NCI-H2196 treated with DMSO at 0.1 percent for 48 hours (cell line): ENCODE data around the gene PRKN.

Experiments
- DNase-seq: peaks from one replicate; lab custom pipeline; 2025; ENCODE audit not compliant: unreplicated experiment; lab: John Stamatoyannopoulos, UW

PRKN gene

DNA sequence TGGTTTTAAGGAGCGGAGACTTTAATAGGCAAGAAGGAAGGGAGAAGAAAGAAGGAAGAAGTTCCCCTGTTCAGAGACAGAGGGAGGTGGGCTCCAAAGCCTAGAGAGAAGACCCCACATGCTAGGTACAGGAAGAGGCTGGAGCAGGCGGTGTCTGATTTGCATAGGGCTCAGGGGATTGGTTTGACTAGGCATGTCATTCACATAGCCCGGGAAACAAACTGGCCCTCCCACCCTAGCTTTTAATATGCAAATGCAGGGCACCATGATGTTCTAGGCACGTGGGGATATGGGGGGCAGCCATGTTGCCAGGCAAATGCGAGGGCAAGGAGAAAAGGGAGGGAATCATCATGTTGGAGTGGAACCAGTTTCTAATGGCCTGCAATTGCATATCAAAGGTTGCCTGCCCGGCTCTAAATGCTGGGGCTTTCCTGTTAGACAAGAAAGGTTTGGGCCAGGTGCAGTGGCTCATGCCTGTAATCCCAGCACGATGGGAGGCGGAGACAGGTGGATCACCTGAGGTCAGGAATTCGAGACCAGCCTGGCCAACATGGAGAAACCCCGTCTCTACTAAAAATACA lies 1419.4 kb downstream of the PRKN start:
- DNase-seq = no peak

DNA sequence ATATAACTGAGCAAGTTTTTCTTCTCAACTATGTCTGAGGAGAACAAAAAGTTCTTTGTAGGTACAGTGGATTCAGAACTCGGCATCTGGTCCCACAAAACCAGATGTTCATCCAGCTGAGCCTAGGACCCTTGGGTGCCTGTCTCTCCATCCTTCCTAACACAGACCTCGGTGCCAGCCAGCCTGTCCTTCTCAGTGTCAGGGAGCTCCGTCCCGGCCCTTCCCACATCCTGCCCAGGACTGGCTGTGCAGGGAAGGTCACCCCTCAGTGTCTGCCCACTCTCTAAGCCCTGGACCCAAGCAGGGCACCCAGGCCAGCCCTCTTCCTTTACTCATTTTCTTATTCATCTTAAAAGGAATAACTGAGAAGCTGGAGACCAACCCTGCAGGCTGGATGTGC lies 1421.7 kb downstream of the PRKN start:
- no peak for DNase-seq

DNA sequence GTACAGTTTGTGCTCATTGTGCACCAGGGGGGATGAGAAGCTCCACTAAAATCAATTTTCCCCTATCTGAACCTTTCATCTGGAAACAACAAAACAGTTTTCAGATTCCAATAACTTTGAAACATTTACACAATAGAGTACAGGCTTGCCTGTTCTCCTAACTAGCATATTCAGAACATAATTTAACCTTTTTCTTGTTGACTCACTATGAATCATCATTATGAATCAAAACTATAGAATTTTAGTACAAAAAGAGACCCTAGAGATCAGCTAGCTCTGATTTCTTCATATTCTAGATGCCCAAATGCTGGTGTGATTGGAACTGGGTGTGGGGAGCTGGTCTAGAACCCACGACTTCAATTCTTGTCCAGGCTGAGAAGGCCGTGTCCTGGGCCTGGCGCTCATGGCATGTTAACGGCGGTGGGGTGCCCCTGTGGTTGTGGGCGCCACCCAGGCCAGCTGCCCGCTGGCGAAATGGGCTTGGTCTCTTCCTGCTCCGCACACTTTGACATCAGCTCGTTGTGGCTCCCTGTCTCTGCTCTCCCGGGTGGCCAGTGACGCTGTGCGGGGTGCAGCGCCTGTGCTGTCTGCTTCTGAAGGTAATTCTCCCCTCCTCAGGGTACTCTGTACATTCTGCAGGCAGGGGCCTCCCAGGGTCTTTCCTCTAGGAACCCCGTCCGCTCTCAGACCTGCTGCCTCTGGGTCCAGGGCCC lies 1423.8 kb downstream of the PRKN start:
- DNase-seq = no peak

- no peak for DNase-seq
Observed at GRCh38 chr6:161302949-161303348, 1424.6 kb downstream of the PRKN start.

DNA sequence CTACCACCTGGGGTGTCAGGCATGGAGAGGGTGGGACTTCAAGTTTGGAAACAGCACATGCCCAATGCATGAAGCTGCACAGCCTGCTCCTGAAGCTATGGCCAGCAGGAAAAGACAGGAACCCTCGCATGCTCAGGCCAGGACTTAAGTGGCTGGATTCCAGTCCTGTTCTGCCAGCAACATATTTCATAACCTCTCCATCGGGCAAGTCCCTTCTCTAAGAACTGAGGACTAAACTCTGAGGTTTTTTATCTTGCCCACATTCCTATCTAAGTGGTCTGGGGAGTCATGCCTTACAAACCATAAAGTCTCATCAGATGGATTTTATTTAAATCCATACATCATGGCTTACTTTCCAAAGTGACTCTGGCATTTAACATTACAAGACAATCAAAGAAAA lies 1426.2 kb downstream of the PRKN start:
- DNase-seq = no peak

DNA sequence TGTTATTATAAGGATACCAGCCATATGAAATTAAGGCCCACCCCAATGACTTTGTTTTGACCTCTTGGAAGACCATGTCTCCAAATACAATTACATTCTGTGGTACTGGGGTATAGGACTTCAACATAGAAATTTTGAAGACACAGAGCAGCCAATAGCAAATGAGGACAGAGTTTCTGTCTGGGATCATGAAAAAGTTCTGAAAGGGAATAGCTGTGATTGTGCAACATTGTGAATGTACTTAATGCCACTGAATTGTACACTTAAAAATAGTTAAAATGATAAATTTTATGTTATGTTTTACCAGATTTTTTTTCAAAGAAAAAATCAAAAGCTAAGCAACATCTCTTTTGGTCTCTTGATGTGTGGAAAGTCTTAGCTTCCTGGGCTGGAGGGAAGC lies 1426.7 kb downstream of the PRKN start:
- DNase-seq = no peak

- no peak for DNase-seq
Observed at GRCh38 chr6:161299726-161300125, 1427.8 kb downstream of the PRKN start.
